Adipocyte (in vitro differentiated cells): ENCODE results near the gene LCT.

ENCODE experiments used
- DNase-seq: peaks from one replicate; pipeline ENCODE4 v3.0.0-alpha.2; 2015; ENCODE audit warnings: low read depth
- H3K27me3 ChIP-seq: replicated peaks from 2 replicates; pipeline ENCODE4 v1.7.0; 2013; ENCODE audit warnings: mild to moderate bottlenecking, low read length, moderate library complexity; ENCODE audit not compliant: control insufficient read depth, insufficient read depth
- H3K36me3 ChIP-seq: 2 replicates; pipeline ENCODE4 v1.7.0; 2013; ENCODE audit warnings: low read length, mild to moderate bottlenecking, moderate library complexity; ENCODE audit not compliant: control insufficient read depth, insufficient read depth, severe bottlenecking
- H3K4me1 ChIP-seq: 2 replicates; pipeline ENCODE4 v1.7.0; 2013; ENCODE audit warnings: mild to moderate bottlenecking, low read length, moderate library complexity; ENCODE audit not compliant: control insufficient read depth, insufficient read depth
- H3K4me3 ChIP-seq: 2 replicates; pipeline ENCODE4 v1.7.0; 2013; ENCODE audit warnings: mild to moderate bottlenecking, low read length, moderate library complexity
- H3K9ac ChIP-seq: 2 replicates; pipeline ENCODE4 v1.7.0; 2013; ENCODE audit warnings: mild to moderate bottlenecking, low read length, moderate library complexity
- H3K9me3 ChIP-seq: 2 replicates; pipeline ENCODE4 v1.7.0; 2013; ENCODE audit warnings: mild to moderate bottlenecking, low read length, moderate library complexity; ENCODE audit not compliant: control insufficient read depth

Gene LCT

DNA sequence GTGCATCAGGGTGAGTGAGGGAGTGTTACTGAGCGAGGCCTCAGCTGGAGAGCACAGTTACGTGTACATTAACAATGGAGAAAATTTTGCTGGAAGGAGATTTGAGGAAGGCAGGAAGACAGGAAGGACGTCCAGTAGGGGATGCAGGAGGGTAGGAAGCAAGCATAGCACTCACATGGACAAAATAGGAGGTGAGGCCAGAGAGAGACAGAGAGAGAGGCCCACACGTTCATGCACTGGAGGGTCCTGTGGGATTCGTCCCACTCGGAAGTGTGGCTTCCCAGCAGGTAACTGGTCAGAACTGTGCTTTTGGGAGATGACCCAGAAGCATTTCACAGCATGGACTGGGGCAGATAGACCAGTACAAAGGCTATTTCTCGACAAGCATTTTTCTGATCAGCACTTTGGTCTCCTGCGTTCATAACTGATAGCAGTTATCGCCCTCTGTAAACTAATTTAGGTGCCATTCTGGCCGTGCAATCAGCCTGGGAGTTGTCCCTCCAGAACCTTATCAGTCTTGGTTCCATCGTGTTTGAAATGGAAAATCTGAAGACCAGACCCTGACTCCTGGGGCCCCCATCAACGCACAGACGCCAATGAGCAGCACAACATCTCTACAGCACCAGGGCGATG lies 5.7 kb downstream of the LCT start:
- no peaks in the 10 kb centered on the region for H3K4me1 ChIP-seq
- no peaks in the 10 kb centered on the region for H3K9me3 ChIP-seq
- H3K36me3 ChIP-seq: no peaks in the 10 kb centered on the region
- H3K27me3 ChIP-seq: peaks cover 5% of the 10 kb centered on the region
- no peak for DNase-seq
- no peak overlapping the region for H3K4me3 ChIP-seq
- H3K9ac ChIP-seq: no peak overlapping the region

DNA sequence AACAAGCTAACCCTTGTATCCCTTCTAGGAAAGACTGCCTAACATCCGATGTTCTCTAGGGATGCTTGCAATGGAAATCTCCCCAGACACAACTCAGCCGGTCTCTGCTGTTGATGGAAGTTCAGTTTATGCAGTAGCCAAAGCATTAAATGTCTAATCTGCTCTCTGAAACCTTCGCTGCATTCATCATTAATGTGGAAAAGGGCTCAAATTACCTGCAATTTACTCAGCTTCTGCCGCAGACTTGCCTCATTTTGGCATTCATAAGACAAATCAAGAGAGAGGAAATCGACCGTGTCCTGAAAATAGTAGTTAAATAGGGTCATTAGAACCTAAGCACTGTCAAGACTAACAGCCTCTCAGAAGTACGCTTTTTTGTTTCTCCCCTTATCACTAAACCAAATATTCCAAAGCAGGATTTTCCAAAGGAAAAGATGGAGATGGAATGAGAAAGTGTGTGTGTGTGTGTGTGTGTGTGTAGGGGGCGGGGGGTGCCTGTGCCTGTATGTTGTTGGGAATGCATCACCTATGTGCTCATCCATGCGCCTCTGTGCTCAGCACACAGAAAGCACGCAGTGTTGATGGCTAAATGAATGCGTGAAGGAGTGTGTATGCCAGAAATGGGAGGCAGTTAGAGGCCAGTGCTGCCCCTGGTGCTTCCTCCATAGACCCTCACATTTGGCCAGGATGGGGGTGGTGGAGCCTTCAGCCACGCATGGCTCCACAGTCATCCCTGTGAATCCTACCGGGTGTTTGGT lies 7.4 kb downstream of the LCT start:
- H3K4me3 ChIP-seq: no peak overlapping the region
- H3K4me1 ChIP-seq: no peaks in the 10 kb centered on the region
- H3K27me3 ChIP-seq: peaks cover 5% of the 10 kb centered on the region
- no peak overlapping the region for H3K9ac ChIP-seq
- H3K36me3 ChIP-seq: no peaks in the 10 kb centered on the region
- no peak for DNase-seq
- H3K9me3 ChIP-seq: no peaks in the 10 kb centered on the region

DNA sequence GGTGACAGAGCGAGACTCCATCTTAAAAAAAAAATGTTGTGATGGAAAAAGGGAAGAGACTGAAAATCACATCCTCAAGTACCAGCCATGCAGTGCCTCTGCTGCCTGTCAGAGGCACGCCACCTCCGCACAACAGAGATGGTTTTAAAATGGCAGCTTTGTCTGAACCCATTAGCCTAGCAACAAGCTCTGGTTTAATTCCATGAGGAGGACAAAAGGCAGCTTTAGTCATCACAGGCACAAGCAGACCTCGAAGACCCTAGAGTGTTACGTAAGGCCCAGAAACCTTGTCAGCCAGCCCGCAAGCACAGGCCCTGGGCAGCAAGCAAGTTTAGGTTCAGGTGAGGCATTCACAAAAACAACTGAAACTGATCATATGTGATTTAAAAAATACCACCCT lies 10.4 kb downstream of the LCT start:
- DNase-seq: no peak
- peaks cover 5% of the 10 kb centered on the region for H3K27me3 ChIP-seq
- H3K9ac ChIP-seq: no peak overlapping the region
- no peaks in the 10 kb centered on the region for H3K4me1 ChIP-seq
- H3K36me3 ChIP-seq: no peaks in the 10 kb centered on the region
- peaks cover 8% of the 10 kb centered on the region for H3K9me3 ChIP-seq
- no peak overlapping the region for H3K4me3 ChIP-seq

DNA sequence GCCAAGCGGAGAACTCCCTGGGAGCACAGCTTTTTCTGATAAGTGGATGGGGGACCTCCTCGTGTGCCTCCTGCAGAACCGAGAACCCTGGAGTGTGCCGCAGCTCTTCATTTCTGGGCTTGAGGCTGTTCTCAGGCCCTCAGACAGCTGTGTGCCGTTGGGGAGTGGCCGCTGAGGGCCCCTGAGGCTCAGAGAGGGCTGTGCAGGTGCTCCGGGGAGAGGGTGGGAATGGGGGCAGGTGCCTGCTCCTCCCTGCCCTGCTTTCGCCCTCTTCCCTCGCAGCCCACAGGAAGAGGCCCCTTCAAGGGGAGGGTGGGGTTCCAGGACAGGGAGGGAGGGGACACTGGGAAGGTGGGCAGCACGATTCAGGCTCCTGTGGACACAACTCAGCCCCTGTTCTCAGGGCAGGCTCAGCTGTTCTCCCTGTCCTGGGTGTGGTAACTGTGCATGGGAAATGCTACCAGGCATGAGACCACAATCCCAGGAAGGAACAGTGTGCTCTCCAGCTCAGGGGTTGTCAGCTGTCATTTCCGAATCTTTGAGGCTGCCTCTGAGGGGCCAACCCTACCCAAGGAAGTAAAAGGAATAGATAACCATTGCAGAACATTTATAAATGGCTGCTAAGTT lies 11.3 kb downstream of the LCT start:
- Histone ChIP-seq H3K9ac (no peak overlapping the region), H3K27me3 (peaks cover 5% of the 10 kb centered on the region), H3K4me3 (no peak overlapping the region), H3K4me1 (no peaks in the 10 kb centered on the region), H3K36me3 (no peaks in the 10 kb centered on the region), H3K9me3 (peaks cover 8% of the 10 kb centered on the region)
- no peak for DNase-seq

DNA sequence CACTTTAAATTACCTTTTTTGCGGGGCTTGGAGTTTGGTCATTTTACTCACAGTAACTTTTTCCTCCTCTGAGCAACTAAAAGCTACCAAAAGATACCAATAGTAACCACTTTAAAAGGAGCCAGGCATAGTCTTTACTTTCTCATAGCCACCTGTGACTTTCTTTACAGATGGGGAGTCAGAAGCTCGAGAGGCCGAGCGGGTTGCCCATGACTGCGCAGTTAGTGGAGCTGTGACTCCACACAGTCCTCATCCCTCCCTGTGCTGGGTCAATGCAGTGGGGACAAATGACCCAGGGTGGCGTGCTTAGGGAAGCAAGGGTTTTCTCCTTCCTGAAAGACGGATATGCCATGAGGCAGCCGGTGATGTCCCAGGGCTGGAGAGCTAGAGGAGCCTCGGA lies 11.9 kb downstream of the LCT start:
- no peak for DNase-seq
- H3K9me3 ChIP-seq: peaks cover 8% of the 10 kb centered on the region
- no peak overlapping the region for H3K9ac ChIP-seq
- peaks cover 5% of the 10 kb centered on the region for H3K27me3 ChIP-seq
- H3K4me1 ChIP-seq: no peaks in the 10 kb centered on the region
- H3K4me3 ChIP-seq: no peak overlapping the region
- no peaks in the 10 kb centered on the region for H3K36me3 ChIP-seq

DNA sequence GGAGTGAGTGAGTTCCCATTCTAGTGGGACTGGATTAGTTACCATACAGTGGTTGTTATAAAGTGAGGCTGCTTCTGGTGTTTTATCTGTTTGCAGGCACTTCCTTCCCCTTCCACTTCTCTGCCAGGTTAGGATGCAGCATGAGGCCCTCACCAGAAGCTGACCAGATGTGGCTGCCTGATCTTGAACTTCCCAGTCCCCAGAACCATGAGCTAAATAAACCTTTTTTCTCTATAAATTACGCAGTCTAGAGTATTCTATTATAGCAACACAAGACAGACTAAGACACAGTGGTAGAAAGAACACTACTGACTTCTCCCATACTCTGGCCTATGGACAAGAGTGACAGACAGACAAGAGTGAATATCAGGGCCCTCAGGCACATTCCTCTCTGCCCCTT lies 14.1 kb downstream of the LCT start:
- Histone ChIP-seq H3K4me3 (no peak overlapping the region), H3K9ac (no peak overlapping the region), H3K4me1 (no peaks in the 10 kb centered on the region), H3K27me3 (no peaks in the 10 kb centered on the region), H3K36me3 (no peaks in the 10 kb centered on the region), H3K9me3 (peaks cover 8% of the 10 kb centered on the region)
- no peak for DNase-seq

DNA sequence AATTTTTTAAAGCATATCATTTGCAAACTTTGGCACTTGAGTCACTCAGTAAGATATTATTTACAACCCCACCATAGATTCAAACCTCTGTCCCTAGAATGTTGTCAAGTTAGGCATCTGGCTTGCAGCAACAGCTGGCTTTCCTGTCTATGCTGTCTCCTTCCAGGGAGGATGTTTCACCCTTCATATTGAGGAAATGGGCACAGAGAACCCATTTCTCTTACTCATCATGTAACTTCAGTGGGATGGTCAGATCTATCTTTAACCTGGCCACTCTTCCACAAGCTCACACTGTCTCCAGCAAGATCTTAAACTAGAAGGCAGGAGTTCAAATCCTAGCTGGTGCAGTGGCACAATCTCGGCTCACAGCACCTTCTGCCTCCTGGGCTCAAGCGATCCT lies 15.8 kb downstream of the LCT start:
- H3K4me1 ChIP-seq: no peaks in the 10 kb centered on the region
- DNase-seq: no peak
- H3K9me3 ChIP-seq: peaks cover 8% of the 10 kb centered on the region
- peaks cover 2% of the 10 kb centered on the region for H3K27me3 ChIP-seq
- H3K4me3 ChIP-seq: no peak overlapping the region
- no peaks in the 10 kb centered on the region for H3K36me3 ChIP-seq
- H3K9ac ChIP-seq: no peak overlapping the region

DNA sequence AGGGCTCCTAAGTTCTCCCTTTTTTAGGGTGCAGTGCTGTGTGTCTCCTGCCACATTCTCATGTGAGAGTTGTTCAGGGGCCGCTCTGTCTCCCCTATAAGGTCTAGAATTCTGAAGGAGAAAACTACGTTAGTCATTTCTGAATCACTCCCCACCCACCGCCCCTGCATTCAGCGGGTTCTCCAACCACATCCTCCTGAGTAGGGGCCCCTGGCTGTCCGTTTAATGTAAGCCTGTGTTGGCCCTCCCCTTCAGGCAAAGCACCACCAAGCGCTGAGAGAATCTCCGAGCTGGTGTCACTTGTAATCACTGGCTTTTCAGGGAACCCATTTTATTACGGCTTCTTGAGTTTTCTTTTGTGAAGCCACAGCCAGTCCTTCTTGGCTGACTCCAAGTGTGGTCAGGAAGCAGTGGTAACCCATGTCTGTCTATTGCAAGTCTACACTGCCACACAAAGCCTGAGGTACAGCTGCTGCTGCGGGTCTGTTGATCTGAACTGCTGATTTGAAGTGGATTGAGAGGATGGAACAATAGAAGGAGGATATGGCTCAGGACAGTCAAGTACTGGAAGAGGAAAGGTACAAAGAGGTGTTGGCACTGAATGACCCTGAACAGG lies 16.9 kb downstream of the LCT start:
- no peak overlapping the region for H3K4me3 ChIP-seq
- peaks cover 6% of the 10 kb centered on the region for H3K27me3 ChIP-seq
- H3K9me3 ChIP-seq: peaks cover 8% of the 10 kb centered on the region
- H3K9ac ChIP-seq: no peak overlapping the region
- H3K4me1 ChIP-seq: no peaks in the 10 kb centered on the region
- no peak for DNase-seq
- H3K36me3 ChIP-seq: no peaks in the 10 kb centered on the region

DNA sequence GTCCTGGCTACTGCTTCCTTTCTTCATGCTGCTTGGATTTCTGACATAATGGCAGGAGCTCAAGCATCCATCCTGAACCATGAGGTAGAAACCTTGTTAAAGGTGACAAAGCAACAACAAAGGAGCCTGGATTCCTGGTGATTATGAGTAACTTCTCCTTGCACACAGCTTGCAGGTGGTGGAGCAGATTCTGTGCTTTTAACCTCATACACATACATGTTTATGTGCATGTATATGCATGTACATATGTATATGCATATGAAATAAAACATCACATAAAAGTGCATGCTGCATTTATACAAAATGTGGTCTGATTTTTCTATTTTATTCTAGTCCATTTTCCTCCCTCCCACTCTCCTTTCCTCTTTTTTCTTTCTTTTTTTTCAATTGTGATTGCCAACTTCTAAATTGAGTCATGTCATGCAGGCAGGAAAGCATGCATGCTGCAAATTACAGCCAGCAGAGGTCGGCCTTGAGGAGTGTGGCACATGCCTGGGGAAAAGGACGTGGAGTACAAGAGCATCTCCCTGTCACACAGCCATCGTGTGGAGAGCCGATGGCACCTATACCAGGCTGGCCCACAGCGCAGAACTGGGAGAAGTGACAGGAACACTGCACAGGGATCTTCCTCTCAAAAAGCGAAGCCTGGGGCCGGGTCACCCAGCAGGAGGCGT lies 17.9 kb downstream of the LCT start:
- Histone ChIP-seq H3K4me3 (no peak overlapping the region), H3K36me3 (no peaks in the 10 kb centered on the region)
- DNase-seq: no peak

DNA sequence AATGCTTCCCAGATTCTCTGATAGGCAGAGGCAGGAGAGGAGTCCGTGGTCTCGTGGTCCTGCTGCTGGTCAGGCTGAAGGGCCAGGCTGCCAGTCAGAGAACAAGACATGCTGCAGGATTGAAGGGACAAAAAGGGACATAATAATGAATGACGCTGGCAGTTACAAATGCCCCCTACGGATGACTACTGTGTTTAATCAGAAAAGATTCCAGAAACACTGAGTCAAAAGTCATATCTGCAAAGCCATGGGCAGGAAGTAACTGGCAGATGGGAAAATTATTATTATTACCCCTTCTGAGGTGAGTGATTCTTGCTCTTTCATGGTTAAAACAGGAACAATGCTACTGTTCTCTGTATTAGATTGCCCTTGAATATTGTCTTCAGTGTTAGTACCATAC lies 19.0 kb downstream of the LCT start:
- Histone ChIP-seq H3K9ac (no peak overlapping the region), H3K9me3 (peaks cover 4% of the 10 kb centered on the region), H3K4me3 (no peak overlapping the region), H3K36me3 (no peaks in the 10 kb centered on the region), H3K4me1 (no peaks in the 10 kb centered on the region), H3K27me3 (peaks cover 6% of the 10 kb centered on the region)
- no peak for DNase-seq

More for the DNA sequence above, 17.9 kb downstream of the LCT start:
- Histone ChIP-seq H3K9ac (no peak overlapping the region), H3K9me3 (peaks cover 8% of the 10 kb centered on the region), H3K27me3 (peaks cover 6% of the 10 kb centered on the region), H3K4me1 (no peaks in the 10 kb centered on the region)

DNA sequence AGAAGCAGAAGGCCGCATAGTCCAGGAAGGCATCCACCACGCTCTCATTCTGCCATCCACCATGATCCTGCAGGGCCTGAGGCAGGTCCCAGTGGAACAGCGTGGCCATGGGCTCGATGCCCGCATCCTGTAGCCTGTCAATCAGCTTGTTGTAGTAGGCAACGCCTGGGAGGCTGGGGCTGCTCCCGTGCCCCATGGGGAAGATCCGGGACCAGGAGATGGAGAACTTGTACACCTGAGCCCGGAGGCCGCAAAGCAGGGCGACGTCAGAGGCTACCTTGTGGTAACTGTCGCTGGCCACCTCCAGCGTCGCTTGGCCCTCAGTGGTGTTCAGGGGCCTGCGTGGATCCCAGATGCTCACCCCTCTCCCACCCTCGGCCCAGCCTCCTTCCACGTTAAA lies 19.5 kb downstream of the LCT start:
- Histone ChIP-seq H3K36me3 (no peaks in the 10 kb centered on the region), H3K9ac (no peak overlapping the region), H3K27me3 (peaks cover 6% of the 10 kb centered on the region), H3K4me3 (no peak overlapping the region), H3K4me1 (no peaks in the 10 kb centered on the region), H3K9me3 (no peaks in the 10 kb centered on the region)
- DNase-seq: no peak
